GM13977 (cell line): ENCODE data around the gene HS6ST3.

Source experiments
- DNase-seq: peaks from one replicate; pipeline ENCODE4 v3.0.0; 2012; ENCODE audit warnings: low spot score
- CTCF ChIP-seq: IDR thresholded peaks from 2 replicates; pipeline ENCODE4 v1.5.1; 2012; ENCODE audit warnings: mild to moderate bottlenecking, control low read depth; ENCODE audit not compliant: insufficient read depth; ENCODE audit errors: extremely low read depth, missing control alignments
- in situ Hi-C: fragments of 300-500 bp; cut with MboI; formaldehyde crosslinking; loops from one replicate; pipeline ENCODE4 v1.12.0; 2022; ENCODE audit warnings: low sequenced_read_pairs, low pct_unique_long_range_greater_than_20kb, mixed read lengths, inconsistent platforms; ENCODE audit not compliant: unreplicated experiment

Gene HS6ST3

GRCh38 chr13:96678801-96679200 is 588.9 kb downstream of the HS6ST3 start:
- in situ Hi-C loops, result no loop called here
- no peak for TF ChIP-seq CTCF
- no peak for DNase-seq

DNA sequence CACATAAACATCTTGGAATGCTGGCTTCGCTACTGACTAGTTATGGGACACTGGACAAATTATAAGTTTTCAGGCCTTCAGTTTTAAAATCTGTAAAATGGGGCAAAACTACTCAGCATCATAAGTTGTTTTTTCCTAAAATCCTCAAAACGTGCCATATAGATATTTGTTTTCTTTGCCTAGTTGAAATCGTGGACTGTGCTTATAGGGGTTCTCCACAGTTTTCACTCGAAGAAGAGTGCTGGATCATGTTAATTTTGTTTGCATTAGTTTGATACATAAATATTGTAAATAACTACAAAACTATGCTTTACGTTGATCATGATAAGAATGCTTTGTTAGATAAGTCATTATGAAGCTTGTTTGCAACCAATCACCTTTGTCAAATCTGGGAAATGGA is 591.0 kb downstream of the HS6ST3 start:
- TF ChIP-seq CTCF, result no peak
- in situ Hi-C loops, result no loop called here
- DNase-seq, result no peak

DNA sequence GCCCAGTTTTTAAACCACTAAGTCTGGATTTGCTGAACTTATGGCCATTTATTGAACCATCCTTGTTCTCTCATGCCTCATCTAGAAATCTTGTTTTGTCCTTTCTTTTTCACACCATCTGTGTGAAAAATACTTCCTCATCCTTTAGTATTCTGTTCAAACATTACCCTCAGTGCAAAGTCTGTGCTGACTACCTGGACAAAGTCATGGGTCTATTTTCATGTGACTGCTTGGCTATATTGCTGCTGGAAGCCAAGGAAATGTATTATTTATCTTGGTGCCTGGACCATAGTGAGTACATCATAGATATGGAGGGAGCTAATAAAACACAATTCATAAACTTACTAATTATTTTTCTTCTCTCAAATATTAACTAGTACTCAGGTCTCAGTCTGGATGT is 591.9 kb downstream of the HS6ST3 start:
- in situ Hi-C loops, result no loop called here
- no peak for TF ChIP-seq CTCF
- DNase-seq, result no peak

DNA sequence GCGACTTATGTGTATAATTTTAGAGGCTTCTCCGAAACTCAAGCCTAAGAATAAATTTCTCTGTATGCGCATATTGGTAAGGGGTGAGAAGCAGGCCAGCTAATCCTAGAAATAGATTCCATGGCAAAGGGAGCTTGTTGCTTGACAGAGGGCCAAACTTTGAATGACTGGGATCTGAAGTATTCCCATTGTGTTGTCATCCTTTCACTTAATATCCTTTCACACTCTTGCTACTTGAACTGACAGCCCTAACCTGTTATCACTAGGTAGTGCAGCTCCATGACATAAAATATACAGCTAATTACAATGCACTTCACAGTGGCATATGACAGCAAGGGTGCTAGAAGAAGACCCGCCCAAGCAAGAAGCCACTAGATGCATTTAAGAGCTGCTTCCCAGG is 594.6 kb downstream of the HS6ST3 start:
- no peak for TF ChIP-seq CTCF
- DNase-seq, result no peak
- in situ Hi-C loops, result no loop called here

DNA sequence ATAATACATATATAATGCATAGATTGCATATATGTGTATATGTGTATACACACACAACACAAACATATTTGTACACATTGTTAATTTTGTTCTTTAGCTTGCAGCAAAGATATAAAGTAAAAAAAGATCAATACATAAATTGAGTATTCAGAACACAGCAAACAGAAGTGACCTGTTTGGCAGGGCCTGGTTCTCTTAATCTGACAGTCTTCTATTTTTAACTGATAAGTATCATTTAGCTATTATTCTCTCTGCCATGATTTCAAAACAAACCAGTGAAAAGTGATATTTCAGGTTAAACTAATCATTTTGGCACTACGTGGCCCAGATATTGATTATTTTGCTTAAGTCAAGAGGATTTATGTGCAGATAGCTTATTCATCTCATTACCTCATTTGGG is 595.0 kb downstream of the HS6ST3 start:
- in situ Hi-C loops, result no loop called here
- TF ChIP-seq CTCF, result no peak
- DNase-seq, result no peak

GRCh38 chr13:96686286-96686685 is 596.4 kb downstream of the HS6ST3 start:
- no peak for TF ChIP-seq CTCF
- no peak for DNase-seq
- in situ Hi-C loops, result no loop called here

- DNase-seq, result no peak
- TF ChIP-seq CTCF, result no peak
- in situ Hi-C loops, result no loop called here
Measured at GRCh38 chr13:96687191-96687590, 597.3 kb downstream of the HS6ST3 start.
